Glutamatergic neuron (in vitro differentiated cells): ENCODE data around the gene CACNA1I. TPM values are rescaled to one million over a fixed set of nuclear protein-coding genes. Genes with fewer than 3 reads are reported as not detected.

Source experiments
- DNase-seq: peaks from one replicate; pipeline ENCODE4 v3.0.0; 2022
- H3K27ac Mint-ChIP-seq: one replicate; pipeline ENCODE4 v1.8.0; 2020; ENCODE audit warnings: mild to moderate bottlenecking, mixed read lengths, inconsistent platforms; ENCODE audit not compliant: unreplicated experiment
- H3K27me3 Mint-ChIP-seq: one replicate; pipeline ENCODE4 v1.8.0; 2020; ENCODE audit warnings: mild to moderate bottlenecking, moderate library complexity, mixed read lengths, inconsistent platforms; ENCODE audit not compliant: unreplicated experiment
- H3K36me3 Mint-ChIP-seq: one replicate; pipeline ENCODE4 v1.8.0; 2020; ENCODE audit warnings: mild to moderate bottlenecking, mixed read lengths, inconsistent platforms; ENCODE audit not compliant: unreplicated experiment
- H3K4me1 Mint-ChIP-seq: one replicate; pipeline ENCODE4 v1.8.0; 2020; ENCODE audit warnings: mild to moderate bottlenecking, low read depth, mixed read lengths, inconsistent platforms; ENCODE audit not compliant: unreplicated experiment
- H3K4me3 Mint-ChIP-seq: one replicate; pipeline ENCODE4 v1.8.0; 2020; ENCODE audit warnings: mild to moderate bottlenecking, mixed read lengths, inconsistent platforms; ENCODE audit not compliant: unreplicated experiment
- H3K9me3 Mint-ChIP-seq: one replicate; pipeline ENCODE4 v1.8.0; 2020; ENCODE audit warnings: mild to moderate bottlenecking, moderate library complexity, mixed read lengths, inconsistent platforms; ENCODE audit not compliant: unreplicated experiment
- total RNA-seq: library from RNA; stranded (reverse); fragmentation: NEBNext Ultra II Directional; extraction: Animal tissue kit (Norgen Biotek cat#: 25700); gene quantifications from one replicate; pipeline ENCODE4 v1.2.1, GENCODE V29; 2021; ENCODE audit not compliant: unreplicated experiment
- TF ChIP-seq, protein P1 (sequence below): fragments of 200-600 bp; sonication (generic); IDR thresholded peaks from one replicate; pipeline ENCODE4 v1.5.0; 2021; ENCODE audit not compliant: partially characterized antibody, unreplicated experiment

The CACNA1I gene
- total RNA-seq, 1 donor from 2014 or later, result 0.12 TPM

- no peak for DNase-seq
- Mint-ChIP-seq H3K27ac (no peak overlapping the region), H3K9me3 (no peaks in the 10 kb centered on the region), H3K36me3 (peaks cover 4% of the 10 kb centered on the region), H3K4me1 (no peaks in the 10 kb centered on the region), H3K27me3 (peaks cover 10% of the 10 kb centered on the region), H3K4me3 (no peak overlapping the region)
- TF ChIP-seq, protein P1, sequence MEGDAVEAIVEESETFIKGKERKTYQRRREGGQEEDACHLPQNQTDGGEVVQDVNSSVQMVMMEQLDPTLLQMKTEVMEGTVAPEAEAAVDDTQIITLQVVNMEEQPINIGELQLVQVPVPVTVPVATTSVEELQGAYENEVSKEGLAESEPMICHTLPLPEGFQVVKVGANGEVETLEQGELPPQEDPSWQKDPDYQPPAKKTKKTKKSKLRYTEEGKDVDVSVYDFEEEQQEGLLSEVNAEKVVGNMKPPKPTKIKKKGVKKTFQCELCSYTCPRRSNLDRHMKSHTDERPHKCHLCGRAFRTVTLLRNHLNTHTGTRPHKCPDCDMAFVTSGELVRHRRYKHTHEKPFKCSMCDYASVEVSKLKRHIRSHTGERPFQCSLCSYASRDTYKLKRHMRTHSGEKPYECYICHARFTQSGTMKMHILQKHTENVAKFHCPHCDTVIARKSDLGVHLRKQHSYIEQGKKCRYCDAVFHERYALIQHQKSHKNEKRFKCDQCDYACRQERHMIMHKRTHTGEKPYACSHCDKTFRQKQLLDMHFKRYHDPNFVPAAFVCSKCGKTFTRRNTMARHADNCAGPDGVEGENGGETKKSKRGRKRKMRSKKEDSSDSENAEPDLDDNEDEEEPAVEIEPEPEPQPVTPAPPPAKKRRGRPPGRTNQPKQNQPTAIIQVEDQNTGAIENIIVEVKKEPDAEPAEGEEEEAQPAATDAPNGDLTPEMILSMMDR, result no peak
These were observed 72.9 kb downstream of the CACNA1I start for GRCh38 chr22:39643311-39644083.

GRCh38 chr22:39645532-39645931, 75.0 kb downstream of the CACNA1I start:
- no peak overlapping the region for H3K27ac Mint-ChIP-seq
- TF ChIP-seq, protein P1, result no peak
- DNase-seq, result no peak
- H3K9me3 Mint-ChIP-seq, result no peaks in the 10 kb centered on the region
- H3K4me3 Mint-ChIP-seq, result no peak overlapping the region
- no peaks in the 10 kb centered on the region for H3K36me3 Mint-ChIP-seq
- peaks cover 6% of the 10 kb centered on the region for H3K27me3 Mint-ChIP-seq
- H3K4me1 Mint-ChIP-seq, result no peaks in the 10 kb centered on the region

GRCh38 chr22:39646398-39647063, 76.0 kb downstream of the CACNA1I start:
- Mint-ChIP-seq H3K4me3 (no peak overlapping the region), H3K4me1 (no peaks in the 10 kb centered on the region), H3K9me3 (no peaks in the 10 kb centered on the region), H3K27me3 (peaks cover 6% of the 10 kb centered on the region), H3K27ac (no peak overlapping the region), H3K36me3 (no peaks in the 10 kb centered on the region)
- TF ChIP-seq, protein P1, result no peak
- no peak for DNase-seq

GRCh38 chr22:39647836-39648629, 77.5 kb downstream of the CACNA1I start:
- no peak overlapping the region for H3K27ac Mint-ChIP-seq

More at GRCh38 chr22:39647836-39648629, 77.5 kb downstream of the CACNA1I start:
- no peaks in the 10 kb centered on the region for H3K4me1 Mint-ChIP-seq
- DNase-seq, result no peak
- peaks cover 2% of the 10 kb centered on the region for H3K9me3 Mint-ChIP-seq
- H3K27me3 Mint-ChIP-seq, result peaks cover 5% of the 10 kb centered on the region
- TF ChIP-seq, protein P1, result no peak
- no peaks in the 10 kb centered on the region for H3K36me3 Mint-ChIP-seq
- no peak overlapping the region for H3K4me3 Mint-ChIP-seq
